ENCODE data around the gene IL1RAP.
"Not testable (repeated sequence)": the region's sequence is repeated elsewhere in the genome, so short reads cannot be mapped to it uniquely, and the experiment has no call there.

The IL1RAP gene, protein sequence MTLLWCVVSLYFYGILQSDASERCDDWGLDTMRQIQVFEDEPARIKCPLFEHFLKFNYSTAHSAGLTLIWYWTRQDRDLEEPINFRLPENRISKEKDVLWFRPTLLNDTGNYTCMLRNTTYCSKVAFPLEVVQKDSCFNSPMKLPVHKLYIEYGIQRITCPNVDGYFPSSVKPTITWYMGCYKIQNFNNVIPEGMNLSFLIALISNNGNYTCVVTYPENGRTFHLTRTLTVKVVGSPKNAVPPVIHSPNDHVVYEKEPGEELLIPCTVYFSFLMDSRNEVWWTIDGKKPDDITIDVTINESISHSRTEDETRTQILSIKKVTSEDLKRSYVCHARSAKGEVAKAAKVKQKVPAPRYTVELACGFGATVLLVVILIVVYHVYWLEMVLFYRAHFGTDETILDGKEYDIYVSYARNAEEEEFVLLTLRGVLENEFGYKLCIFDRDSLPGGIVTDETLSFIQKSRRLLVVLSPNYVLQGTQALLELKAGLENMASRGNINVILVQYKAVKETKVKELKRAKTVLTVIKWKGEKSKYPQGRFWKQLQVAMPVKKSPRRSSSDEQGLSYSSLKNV

DNA sequence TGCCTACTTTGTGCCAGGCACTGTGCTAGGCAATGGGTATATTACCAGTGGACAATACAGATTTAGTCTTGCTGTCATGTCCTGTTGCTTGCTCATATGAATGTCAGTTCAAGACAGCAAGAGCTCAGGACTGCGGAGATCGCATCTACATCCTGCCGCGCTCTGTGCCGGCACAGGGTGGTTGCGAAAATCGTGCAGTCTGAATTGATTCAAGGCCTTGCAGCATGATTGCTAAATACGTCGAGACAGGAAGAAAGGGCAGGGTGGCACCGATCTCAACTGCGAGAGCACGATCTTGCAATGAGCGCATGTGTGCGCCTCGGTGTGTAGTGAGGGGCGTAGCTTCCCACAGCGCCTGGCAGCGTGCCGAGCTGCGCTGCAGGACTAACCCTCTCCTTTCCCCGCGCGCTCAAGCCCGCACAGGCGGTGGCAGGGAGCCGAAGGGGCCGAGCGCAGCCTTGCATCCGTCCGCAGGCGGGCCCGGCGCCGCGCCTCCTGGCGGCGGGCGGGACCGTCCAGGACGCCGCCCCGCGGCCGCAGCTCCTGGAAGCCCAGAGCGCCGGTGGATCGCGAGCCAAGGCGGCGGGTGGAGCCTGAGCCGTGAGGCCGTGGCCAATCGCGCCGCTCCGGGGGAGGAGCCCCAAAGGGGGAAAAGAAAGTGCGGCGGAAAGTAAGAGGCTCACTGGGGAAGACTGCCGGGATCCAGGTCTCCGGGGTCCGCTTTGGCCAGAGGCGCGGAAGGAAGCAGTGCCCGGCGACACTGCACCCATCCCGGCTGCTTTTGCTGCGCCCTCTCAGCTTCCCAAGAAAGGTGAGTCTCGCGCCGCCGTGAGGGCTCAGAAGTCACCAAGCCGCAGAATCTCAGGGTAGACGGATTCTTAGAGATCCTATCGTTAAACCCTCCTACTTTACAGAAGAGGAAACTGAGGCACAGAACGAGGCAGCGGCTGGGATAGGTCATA, at the start of gene IL1RAP:
TSS of gene IL1RAP (plus strand) at position 677 of the 962 bp plus-strand sequence. CDS start 50,205 bp downstream, outside the sequence.
- DNase-seq, result peak; percentile 75

DNA sequence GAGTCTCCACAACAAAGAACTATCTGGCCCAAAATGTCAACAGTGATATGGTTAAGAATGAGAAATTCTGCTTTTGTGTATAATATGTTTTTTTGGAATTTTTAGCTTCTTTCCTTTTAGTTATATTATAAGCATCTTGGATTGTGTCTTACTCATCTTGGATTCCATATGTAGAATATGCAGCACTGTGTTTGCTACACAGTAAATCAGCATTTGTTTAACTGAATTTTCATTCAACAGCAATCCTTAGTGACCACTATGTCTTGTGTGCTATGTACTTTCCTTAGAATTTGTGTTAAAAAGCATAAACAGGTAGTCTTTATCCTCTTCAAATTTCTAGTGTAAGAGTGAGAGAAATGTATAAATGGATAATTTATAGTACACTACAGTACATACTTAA, 46.0 kb upstream of the IL1RAP start:
- no peak for DNase-seq

DNA sequence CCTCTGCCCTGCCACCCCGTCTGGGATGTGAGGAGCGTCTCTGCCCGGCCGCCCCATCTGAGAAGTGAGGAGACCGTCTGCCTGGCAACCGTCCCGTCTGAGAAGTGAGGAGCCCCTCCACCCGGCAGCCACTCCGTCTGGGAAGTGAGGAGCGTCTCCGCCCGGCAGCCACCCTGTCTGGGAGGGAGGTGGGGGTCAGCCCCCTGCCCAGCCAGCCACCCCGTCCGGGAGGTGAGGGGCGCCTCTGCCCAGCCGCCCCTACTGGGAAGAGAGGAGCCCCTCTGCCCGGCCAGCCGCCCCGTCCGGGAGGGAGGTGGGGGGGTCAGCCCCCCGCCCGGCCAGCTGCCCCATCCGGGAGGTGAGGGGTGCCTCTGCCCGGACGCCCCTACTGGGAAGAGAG, 40.6 kb upstream of the IL1RAP start:
- not testable (repeated sequence) for DNase-seq

DNA sequence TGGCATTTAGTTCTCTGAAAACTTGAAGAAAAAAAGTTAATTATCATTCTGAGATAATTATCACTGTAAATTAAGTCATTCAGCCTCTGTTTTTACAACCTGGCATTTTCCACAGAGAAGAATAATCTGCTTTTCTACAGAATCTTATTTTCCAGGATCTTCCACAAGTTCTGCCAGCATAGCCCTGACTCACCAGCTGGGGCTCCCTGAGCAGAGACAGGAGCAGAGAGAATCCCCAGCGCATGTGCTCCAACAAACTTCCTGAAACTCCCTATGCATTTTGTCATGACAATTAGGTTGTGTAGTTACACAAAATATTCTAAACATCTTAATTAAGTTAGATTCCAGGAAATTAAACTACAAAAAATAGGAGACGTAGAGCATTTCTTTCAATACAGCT, 32.1 kb upstream of the IL1RAP start:
- DNase-seq, result no peak

DNA sequence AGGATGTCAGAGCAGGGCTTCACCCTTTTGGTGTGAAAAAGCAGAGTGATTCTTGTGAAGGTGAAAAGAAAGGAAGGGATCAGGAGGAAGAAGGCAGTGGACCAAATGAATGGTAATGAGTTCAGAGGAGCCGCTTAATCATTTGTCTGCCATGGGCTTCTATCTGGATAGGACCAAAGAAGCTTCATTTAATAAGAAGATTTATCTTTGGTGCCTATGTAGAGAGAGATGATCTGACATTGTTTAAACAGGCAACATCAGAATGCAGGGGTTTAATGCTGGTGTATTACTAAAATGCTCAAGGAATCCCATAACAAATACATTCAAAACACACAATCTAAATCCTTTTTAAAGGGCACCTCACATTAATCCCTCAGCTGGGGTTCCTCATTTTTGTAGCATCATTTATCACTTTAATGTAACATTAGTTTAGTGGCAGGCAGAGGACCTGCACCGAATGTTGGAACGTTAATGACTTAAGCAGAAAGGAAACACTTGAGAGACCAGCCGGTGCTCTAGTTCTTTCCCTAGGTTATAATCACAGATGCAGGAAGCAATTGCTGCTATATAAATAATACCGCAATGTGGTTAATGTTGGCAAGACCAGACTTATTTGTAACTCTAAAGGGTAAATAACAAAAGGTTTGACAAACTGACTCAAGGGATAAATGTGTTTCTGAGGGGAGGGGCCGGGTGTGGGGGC, 27.9 kb upstream of the IL1RAP start:
- DNase-seq, result no peak

DNA sequence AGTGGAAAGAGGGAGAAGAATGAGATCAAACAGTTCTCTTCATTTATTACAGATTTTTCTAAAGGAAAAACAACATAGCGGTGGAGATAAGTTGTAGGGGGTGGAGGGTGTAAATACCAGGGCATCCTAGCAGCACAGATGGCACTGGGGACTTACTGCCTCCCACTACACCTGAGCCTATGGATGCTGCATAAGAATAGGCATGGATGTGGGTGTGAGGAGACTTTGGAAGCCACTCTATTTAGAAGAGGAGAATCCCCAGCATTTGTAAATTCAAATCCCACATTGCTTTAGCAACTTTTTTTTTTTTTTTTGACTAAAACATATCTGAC, 27.4 kb upstream of the IL1RAP start:
- no peak for DNase-seq

DNA sequence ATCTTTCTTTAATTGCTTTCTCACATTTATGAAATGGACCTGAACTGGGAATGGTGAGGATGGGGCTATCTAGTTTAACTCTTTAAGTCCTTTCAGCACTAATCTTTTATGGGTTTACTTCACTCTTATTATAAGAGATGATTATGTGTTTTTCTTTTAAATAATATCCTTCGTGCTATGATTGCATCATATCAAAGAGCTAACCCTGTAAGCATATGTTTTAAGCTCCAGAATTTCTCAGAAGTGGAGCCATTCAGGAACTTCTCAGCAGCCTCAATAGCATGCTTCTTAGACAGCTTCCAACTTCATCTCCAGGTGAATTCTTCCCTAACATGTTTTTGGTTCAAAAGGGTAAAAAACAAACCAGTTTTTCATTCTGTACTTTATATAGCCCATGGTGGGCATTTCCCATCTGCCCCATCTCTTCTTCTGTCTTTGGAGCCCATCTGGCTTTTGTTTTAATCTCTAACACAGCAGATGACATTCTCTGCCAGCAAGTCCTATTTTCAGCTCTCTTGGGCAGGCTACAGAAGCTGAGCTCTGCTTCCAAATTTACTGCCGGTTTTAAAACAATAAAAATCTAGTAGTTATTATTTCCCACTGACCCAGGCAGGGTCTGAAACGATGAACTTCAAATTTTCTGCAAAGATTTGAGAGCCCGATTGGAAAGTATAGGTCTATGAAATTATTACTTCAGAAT, 26.8 kb upstream of the IL1RAP start:
- DNase-seq, result no peak

DNA sequence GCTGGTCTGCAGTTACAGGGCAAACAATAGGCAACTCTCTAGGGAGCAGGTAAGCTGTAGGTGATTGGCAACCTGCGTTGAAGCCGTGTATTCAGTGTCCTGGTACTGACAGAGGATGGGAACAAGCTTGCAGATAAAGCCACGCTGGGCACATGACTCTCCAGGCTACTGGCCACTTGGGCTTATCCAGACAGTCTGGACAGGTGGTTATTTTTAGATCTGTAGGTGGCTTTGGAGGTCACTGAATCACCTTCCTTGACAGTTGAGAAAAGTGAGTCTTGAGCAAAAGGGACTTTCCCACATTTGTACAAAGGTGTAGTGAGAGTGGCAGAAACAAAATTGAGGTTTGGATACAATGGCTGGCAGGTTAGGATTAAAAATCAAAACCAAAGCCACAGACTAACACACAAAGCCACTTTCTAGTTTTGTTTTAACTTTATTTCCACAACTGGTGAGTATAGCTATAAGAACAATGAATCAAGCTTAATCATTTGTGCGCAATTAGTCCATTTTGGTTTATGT, 22.3 kb upstream of the IL1RAP start:
- DNase-seq, result no peak

DNA sequence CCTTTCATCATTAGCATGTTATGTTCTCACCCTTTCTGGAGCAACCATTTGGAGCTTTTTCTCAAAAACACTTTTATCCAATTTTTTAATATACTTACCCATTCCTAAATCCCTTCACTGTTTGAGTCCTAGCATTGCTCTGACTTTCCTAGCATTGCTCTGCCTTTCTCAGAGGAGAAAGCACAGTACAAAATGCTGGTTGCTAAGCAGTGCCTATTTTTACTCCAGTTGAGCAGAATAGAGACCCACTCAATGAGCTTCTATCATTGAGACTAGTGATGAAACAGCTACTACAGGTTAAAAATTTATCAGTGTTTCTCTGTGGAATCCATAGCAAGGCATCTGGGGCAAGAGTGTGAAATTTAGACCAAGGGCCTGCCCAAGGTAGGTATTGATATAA, 21.8 kb upstream of the IL1RAP start:
- DNase-seq, result no peak

DNA sequence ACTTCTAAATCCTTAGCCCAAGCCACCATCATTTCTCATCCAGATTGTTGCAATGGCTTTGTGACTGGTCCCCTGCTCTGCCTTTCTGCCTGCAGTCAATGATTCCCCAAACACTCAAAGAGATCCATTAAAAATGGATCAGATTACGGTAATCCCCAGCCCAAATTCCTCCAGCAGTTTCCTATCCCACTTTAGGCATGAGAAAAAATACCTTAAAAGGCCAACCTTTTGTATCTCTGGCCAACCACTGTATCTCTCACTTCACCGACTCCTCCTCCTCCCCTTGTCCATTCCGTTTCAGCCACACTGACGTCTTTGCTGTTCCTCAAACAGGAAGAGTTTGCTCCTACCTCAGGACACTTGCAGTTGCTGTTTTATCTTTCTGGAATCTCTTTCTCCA, 20.9 kb upstream of the IL1RAP start:
- DNase-seq, result no peak

DNA sequence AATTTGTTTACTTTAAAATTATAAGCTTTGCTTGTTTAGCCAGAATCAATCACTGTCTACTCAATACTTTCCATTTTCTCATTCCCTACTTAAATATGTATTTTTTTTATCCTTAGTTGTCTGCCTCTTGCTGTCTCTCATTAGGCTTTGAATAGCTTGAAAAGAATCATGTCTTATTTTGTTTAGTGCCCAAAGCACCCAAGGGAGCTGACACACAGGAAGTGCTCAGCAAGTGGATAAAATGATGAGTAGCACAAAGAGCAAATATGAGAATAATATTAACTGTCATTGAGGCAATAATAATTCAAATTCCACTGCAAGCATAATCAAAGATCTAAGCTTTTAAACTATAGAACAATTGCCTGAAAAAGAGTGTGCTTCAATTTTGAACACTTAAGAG, 19.0 kb upstream of the IL1RAP start:
- no peak for DNase-seq

DNA sequence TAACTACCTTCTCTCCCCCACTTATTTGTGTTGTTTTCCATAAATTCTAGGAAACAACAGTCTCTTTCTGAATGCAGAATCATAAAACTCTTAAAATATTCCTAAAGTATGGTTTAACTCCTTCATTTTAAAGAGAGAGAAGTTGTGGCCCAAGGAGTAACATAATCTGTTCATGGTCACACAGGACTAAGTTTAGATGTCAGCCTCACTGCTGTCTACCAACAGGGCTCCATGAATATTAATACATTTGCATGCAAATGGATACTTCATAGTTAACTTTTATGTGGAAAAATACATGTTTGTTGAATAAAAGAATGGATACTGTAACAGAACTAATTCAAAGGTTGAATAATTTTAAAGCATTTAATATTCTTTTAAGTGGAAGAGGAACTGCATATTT, 18.5 kb upstream of the IL1RAP start:
- DNase-seq, result no peak

DNA sequence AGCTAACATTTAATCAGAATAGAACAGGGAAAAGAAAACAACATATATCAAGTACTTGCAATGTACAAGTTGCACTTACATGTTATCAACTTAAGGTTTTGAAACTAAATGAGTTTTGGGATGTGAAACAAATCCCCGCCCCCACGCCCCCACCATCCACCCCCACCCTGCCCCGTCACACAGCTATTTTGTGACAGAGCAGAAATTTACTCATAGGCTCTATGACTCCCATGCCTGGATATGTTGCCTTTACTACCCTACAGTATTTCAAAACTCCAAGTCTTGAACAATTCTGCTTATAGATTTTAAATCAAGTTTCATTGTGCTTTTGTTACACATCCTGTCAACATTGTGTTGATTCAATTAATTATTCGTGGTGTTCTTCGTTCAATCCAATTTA, 18.1 kb upstream of the IL1RAP start:
- no peak for DNase-seq

DNA sequence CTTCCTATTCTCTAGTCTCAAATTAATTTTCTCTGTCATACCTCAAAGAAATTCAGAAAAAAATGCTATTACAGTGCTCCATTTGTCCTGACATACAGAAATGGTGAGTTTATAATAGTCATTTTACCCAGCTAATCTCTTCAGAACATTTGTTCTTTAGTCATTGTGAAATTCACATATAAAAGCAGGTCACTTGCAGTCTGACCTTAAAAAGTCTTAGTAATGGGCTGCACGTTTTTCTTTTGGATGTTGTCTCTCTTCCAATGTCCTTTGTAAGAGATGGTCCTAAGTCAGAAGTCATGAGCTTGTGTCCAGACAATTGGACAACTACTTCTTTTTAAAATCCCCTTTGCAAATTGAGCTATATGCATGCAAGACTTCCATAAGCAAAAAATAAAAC, 17.0 kb upstream of the IL1RAP start:
- DNase-seq, result no peak

DNA sequence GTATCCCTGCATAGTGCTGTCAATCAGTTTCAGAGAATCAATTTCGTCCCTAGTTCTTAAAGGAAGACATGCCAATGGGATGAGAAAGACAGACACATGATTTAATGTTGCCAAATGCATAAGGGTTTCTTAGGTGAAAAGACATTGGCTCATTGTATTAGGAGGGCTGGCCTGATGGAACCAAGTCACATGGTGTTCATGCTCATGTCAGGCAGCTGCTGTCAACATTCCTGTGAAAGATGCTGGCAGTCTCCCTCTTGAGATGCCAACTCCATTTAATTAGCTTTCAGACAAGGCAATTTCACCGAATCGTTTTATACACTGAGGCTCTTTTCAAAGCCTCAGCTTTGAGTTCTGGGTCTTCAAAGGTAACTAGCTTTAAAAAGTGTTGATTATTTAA, 16.1 kb upstream of the IL1RAP start:
- no peak for DNase-seq

DNA sequence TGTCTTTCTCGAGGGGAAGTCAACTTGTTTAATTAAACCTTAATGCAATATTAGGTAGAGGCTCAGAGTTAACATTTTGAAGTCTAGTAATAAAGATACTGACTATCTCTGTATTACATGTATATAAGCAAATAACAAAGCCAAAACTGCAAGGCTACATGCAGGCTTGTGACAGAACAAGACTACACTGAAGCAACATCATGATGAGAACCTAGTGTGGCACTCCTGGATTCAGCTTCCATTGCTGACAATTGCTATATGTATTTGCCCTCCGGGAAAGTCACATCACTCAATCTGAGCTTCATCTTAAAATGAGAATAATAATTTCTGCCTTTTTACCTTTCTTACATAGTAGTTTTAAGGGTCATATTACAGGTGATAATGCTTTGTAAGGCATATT, 15.6 kb upstream of the IL1RAP start:
- DNase-seq, result no peak

DNA sequence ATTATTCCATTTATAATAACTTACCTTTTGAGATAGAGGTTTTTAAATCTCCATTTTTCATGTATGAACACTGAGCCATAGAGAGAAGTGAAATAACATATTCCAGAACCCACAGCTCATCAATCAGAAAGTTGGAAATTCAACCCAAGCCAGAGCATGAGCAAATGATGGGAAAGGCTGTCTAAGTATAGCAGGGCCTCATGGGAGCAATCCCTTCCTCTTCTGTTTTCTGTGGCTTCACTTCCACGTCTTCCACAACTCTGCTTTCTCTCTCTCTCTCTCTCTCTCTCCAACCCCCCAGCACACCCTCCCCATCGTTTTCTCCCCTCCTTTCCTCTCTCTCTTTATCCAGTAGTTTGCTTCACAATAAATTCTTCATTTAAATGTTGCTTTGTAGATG, 14.8 kb upstream of the IL1RAP start:
- DNase-seq, result no peak

DNA sequence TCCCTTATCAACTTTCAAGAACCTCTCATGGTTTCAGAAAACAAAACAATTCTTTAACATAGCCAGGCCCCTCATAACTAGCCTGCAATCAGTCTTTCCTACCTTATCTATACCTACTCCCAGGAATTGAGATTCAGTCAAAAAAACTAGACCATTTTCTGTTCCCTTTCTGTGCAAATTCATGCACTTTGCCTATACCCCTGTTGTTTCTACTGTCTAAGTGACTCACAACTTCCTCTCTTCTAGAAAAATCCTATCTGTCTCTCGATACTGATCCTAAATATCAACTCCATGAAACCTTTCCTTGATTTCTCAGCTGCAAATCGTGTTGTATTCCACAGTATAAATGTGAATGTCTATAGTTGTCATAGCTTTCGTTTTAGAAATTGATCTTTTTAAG, 10.9 kb upstream of the IL1RAP start:
- DNase-seq, result no peak

DNA sequence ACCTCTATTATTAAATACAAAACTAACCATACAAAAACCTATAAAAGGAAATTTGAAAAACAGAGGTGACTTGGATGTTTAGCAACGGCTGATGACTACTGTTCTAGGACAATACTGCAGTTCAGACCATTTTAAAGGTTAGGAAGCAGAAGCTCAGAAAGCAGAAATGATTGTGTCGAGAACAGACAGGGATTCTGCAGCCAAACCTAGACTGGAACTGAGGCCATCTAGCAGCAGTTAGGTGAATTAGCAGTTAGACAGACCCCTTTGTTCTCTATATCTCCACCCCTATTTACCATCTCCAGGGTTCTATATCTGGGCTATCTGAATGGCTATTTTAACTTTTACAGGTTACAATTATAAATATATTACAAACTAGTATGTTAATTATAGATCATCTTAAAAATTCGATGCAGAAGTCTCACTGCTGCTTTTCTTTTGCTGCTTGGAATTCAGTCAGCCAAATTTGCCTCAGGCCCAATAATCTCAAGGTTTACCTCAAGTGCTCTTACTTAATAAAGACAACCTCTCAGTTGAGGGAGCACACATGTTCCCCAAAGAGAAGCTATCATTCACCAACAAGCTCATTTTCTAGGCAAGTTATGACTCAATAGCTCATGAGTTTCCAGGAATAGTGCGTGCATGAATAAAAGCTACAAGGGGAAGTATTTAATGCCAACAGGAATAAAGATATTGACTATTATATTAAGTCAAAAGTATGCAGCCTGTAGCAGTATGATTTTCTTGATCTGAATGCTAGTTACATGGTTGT, 9.3 kb upstream of the IL1RAP start:
- no peak for DNase-seq

DNA sequence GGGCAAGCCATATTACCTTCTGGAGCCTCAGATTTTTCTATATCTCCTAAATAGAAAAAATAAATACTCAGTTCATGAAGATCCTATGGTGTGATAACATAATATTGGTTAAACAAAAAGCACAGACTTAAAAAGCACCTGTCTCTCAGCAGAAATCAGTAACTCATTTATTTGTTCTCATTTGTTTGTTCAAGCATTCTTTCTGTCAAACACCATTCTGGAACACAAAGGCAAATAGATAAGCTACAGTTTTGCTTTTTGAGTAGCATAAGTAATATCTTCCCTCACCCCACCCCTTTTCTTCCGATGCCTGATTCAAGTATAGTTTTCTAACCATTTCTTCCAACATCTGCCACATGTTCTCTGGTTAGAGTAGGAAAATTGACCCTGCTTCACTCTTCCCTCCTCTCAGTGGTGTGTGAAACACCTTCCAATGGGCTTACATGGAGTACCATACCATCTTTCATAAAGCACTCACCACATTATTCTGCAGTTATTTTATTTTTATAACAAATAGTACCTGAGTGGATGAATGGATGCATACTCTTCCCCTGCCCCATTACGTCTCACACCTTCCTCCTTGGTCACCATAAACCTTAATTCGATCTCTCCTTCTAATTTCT, 8.4 kb upstream of the IL1RAP start:
- DNase-seq, result no peak

DNA sequence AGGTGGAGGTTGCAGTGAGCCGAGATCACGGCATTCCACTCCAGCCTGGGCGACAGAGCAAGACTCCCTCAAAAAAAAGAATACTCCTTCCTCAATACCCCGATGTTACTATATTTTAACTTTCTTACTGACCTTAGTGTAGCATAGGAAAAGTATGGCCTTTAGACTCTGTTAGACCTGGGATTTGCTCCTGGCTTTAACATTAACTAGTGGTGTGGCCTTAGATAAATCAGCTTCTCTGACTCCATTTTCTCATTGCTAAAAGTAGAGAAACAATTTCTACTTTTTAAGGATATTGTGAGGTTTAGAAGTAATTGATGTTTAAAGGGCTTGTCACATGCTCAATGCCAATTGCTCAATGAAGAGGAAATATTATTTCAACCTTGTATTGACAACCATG, 7.6 kb upstream of the IL1RAP start:
- no peak for DNase-seq
